IPS-11a (cell line): Measurements from ENCODE around the gene TRA2B.

Experiments used
- H3K4me3 ChIP-seq: one replicate; pipeline ENCODE4 v1.5.1; 2013; ENCODE audit warnings: low read depth, low read length, control low read depth

Gene TRA2B

DNA sequence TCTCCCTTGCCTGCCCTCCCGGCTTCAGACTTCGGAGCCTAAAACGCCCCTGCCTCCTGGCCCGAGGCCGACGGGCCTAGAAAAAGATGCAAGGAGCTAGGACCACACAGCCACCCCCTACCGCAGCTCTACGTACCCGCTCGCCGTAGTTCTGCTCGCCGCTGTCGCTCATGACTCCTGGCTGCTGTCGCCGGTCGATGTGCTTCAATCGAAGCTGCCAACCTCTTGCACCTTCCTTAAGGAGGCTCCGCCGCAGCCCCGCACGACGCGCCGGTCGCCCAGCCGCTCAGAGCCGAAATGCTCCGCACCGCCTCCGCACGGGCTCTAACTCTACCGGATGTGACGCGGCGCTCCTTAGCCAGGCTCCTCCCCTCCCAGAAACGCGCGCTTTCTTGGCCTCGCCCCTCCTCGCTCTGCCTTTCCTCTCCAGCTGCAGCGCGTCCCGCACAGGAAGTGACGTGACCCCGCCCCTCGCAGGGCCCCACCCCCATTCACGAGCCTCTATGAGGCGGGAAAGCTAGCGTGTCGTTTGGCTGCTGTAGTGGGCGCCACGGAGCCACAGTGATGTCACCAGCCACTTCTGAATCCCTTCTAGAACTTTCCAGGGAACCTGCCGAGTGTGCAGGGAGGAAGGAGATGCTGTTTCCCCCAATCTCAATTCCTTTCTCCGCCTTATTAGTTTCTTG, at the start of gene TRA2B:
Gene TRA2B, minus strand, starts transcription at position 326 of the 686 bp plus-strand sequence. Its CDS starts 154 bp downstream, at position 172.
- H3K4me3 ChIP-seq, result peak within 1 kb of the TSS; percentile 100

DNA sequence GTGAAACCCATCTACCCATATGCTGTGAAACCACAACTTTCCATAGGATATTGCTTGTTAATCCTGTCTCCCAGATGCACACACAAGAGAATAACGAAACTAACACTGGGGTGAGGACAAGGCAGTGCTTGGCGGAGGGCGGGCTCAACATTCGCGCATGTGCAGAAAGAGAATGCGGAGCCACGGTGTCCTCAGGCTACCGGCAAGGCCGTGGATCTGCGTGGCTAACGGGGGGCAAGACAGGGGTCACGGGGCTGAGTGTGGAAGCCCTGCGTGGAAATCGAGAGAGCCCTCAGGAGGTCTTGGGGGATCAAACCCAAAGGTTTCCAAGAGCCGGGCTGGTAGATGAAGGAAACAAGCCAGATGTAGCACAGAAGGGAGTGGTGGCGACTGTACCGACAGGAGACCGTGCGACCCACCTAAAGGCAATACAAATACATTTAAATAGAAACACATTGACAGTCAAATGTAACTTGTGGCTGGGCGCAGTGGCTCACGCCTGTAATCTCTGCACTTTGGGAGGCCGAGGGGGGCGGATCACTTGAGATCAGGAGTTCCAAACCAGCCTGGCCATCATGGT, 48.5 kb upstream of the TRA2B start:
- no peak overlapping the region for H3K4me3 ChIP-seq

DNA sequence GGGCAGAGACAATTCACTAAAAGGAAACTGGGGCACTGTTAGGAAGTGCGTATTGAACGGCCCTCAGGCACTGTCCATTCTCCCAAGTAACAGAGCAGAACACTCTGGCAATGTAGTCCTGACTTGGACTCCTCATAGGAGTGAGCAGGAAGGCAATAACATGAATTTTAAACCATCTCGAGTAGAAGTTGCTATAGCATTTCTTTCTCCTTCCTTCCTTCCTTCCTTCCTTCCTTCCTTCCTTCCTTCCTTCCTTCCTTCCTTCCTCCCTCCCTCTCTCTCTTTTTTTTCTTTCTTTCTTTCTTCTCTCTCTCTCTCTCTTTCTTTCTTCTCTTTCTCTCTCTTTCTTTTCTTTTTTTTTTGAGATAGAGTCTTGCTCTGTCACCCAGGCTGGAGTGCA, 46.4 kb upstream of the TRA2B start:
- no peak overlapping the region for H3K4me3 ChIP-seq

DNA sequence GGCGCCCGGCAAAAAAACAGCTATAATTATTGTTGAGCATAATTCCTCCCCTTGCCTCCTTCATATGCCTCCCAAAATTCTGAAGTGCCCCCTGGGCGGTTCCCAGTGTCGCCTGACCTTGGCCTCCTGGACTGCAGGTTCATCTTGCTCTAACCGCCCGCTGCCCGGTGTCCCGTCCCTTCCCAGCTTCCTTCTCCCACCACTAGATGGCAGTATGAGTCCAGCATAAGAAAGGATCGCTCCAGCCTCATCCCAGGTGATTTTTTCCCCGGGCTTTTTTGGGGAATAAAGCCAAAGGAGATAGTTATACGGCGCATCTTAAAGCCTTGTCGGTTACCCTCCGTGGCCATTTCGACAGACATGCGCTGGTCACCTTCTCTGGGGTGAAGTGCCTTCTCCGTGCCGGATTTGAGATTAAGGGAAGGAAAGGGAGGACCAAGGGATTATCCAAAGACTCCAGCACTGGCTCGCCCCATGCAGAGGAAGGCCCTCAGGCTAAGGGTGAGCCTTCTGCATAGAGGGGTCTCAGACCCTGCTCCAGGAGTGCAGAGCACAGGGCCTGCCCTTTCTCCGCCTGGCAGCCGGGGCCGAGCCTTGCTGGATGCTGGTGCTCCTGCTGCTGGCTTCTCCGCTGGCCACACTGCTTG, 45.8 kb upstream of the TRA2B start:
- no peak overlapping the region for H3K4me3 ChIP-seq

DNA sequence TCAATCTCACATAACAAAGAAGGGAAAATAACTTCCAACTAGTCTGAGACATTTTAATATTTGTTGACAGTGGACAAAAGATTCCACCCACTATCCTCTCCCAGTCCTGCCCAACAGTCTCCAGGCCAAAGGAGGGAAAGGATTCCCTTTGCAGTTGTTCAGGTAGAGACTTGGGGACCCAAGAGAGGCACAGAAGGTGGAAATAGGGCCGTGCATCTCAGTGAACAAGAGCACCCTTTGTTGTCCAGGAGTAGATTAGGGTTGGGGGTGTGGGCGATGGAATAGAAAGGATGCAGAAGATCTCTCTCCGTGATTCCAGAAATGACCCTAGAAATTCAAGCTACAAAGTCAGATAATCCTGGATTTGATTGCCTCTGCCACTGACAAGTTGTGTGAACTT, 44.8 kb upstream of the TRA2B start:
- no peak overlapping the region for H3K4me3 ChIP-seq

DNA sequence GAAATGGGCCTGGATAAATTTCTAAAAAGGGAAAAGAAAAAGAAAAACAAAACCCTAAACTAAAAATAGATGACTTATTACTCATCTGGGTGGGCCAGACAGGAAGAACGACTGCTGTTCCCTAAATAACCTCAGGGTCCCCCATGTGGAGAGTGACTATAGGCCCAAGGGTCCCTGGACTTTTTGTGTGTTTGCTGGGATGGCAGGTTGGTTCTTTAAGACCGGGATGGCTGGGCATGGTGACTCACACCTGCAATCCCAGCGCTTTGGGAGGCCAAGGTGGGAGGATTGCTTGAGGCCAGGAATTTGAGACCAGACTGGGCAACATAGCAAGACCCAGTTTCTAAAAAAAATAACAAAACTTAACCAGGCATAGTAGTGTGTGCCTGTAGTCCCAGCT, 43.8 kb upstream of the TRA2B start:
- H3K4me3 ChIP-seq, result no peak overlapping the region

DNA sequence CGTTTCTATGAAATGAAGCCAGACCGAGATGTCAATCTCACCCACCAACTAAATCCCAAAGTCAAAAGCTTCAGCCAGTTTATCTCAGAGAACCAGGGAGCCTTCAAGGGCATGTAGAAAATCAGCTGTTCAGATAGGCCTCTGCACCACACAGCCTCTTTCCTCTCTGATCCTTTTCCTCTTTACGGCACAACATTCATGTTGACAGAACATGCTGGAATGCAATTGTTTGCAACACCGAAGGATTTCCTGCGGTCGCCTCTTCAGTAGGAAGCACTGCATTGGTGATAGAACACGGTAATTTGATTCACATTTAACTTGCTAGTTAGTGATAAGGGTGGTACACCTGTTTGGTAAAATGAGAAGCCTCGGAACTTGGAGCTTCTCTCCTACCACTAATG, 41.9 kb upstream of the TRA2B start:
- H3K4me3 ChIP-seq, result no peak overlapping the region

DNA sequence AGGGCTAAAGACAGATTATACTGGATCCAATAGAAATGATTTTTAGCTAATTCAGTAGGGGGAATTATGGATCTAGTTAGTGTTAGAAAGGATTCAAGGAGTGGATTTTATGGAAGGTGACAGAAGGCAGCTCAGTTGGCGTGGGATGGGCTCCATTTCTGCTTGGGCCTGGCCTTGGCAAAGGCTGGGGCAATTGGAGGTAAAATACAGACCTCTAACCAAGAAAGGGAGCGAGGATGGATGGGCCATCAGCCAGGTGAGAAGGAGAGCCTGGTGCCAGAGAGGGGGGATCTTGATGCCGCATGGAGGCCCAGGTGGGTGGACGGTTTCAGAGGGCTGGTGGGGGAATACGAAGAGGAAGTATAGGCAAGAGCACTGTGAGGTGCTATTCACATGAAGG, 40.7 kb upstream of the TRA2B start:
- no peak overlapping the region for H3K4me3 ChIP-seq

DNA sequence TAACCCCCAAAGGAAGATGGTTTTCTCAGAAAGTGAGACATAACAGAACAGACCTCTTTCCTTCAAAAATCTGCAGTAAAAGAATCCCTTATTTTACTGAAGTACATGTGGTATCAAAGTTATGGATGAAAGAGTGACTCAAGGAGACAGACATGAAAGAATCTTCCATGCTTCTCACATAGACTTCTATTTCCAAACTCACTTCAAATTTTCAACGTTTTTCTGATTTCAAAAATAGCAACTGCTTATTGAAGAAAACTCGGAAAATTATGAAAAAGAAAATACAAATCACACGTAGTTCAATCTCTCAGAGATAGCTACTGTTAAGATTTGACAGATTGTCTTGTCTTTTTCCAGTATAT, 39.8 kb upstream of the TRA2B start:
- H3K4me3 ChIP-seq, result no peak overlapping the region

DNA sequence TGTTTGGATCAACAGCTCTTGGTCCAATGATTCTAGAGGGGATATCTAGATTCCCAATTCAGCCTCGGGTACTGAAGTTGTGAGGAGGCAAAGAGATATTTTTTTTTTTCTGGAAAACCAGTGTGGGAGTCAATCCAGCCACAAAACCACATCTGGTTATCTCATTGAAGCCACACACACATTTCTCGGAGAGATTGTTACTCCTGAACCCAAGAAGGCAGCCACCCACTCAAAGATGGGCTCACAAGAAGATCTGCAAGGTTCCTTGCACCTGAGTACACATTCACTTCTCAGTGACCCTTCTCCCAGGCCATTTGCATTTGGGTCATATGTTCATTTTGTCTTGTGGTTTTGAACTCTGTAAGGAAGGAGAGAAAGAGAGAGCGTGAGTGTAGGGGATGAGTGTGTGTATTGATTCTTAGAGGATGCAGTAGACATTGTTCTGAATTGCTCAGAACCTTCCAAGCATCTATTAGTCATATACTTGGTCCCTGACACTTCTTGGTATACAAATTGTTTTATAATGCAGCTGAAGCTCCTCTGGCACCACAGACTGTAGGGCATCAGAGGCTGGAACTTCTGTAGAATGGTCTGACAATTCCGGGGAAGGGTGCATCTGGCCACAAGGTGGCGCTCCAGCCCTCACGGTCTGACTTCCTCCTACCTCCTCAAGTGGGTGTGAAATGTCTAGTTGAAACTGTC, 39.3 kb upstream of the TRA2B start:
- H3K4me3 ChIP-seq, result no peak overlapping the region

DNA sequence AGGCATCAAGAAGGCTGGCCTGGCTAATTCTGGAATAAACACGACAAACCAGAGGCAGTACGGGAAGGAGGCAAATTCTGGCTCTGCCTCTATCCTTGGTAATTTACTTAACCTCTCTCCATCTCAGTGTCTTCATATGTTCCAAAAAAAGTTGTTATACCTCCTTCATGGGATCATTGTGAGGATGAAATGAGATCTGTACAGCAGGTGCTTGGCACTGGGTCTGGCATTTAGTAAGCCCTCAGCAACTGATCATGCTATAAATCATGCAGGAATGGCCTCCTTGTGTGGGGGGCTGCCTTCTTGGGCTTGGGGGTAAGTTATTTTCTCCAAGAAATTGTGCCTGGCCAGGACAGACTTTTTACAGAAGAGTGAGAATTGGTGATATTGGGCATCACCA, 38.3 kb upstream of the TRA2B start:
- no peak overlapping the region for H3K4me3 ChIP-seq

DNA sequence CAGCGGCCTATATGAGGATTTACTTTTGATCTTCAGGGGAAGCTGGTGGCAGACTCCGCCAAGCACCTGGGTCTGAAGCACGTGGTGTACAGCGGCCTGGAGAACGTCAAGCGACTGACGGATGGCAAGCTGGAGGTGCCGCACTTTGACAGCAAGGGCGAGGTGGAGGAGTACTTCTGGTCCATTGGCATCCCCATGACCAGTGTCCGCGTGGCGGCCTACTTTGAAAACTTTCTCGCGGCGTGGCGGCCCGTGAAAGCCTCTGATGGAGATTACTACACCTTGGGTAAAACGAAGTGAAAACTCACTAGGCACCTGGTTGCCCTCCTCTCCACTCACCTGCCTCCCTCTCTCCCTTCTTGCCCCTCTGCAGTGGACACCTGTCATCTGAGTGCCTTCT, 33.8 kb upstream of the TRA2B start:
- no peak overlapping the region for H3K4me3 ChIP-seq

DNA sequence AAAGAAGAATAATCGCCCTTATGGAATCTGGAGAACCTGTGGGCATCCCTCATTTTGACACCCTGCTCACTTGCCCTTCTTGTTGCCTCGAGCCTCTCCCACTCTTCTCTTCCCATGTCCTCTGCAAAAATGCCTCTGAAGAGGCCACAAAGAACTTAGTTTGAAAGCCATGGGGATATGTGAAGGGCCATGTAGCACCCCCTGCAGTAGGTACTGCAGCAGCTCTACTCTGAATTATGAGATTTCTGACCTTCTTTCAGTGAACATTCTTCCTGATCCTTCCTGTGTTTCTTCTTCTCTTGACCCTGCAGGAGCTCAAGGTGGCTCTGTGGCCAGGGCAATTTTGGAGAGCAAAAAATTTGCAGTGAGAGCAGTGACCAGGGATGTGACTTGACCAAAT, 30.4 kb upstream of the TRA2B start:
- H3K4me3 ChIP-seq, result no peak overlapping the region

DNA sequence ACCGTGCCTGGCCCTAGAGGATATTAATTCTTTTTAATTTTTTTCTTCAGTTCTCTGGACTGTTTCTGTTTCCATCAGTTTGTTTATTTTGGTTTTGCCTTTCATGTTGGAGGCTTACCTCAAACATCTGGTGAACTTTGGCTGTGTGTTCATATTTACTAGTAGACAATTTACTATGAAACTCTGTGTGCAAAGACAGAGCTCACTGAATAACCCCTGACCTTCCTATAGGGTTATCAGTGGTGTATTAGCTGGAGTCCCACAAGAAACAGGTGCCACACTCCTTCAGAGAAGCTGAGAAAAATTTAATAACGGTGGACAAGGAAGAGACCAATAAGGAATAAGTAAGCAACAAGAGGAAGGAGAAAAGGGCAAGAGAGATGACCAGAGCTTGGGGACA, 28.8 kb upstream of the TRA2B start:
- no peak overlapping the region for H3K4me3 ChIP-seq

DNA sequence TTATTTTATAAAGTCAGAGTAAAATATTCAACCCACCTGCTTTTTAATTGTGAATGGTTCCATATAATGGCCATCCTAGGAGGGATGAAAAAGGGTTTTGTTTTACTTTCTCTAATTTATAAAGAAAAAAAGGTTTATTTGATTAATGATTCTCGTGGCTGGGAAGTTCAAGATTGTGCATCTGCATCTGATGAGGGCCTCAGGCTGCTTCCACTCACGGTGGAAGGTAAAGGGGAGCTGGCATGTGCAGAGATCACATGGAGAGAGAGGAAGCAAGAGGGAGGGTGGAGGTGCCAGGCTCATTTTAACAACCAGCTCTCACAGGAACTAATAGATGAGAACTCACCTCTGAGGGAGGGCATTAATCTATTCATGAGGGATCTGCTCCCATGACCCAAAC, 27.7 kb upstream of the TRA2B start:
- H3K4me3 ChIP-seq, result no peak overlapping the region

DNA sequence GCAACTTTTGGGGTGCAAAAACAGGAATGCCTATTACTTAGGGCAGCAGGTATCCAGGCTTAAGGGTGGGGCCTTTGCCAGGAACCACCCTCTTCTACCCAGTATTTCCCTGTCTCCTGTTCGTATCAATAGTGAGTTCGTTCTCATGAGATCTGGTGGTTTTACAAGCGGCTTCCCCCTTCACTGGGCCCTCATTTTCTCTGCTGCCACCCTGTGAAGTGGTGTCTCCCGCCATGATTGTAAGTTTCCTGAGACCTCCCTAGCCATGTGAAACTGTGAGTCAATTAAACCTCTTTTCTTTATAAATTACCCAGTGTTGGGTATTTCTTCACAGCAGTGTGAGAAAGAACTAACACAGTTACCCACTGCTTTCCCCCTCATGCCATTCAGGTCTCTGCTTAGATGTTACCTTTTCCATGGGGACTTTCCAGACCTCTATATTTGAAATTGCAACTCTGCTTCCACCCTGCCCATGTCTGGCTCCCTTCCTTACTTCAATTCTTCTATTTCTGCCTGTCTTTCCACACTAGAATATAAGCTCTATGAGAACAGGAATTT, 23.9 kb upstream of the TRA2B start:
- H3K4me3 ChIP-seq, result no peak overlapping the region

DNA sequence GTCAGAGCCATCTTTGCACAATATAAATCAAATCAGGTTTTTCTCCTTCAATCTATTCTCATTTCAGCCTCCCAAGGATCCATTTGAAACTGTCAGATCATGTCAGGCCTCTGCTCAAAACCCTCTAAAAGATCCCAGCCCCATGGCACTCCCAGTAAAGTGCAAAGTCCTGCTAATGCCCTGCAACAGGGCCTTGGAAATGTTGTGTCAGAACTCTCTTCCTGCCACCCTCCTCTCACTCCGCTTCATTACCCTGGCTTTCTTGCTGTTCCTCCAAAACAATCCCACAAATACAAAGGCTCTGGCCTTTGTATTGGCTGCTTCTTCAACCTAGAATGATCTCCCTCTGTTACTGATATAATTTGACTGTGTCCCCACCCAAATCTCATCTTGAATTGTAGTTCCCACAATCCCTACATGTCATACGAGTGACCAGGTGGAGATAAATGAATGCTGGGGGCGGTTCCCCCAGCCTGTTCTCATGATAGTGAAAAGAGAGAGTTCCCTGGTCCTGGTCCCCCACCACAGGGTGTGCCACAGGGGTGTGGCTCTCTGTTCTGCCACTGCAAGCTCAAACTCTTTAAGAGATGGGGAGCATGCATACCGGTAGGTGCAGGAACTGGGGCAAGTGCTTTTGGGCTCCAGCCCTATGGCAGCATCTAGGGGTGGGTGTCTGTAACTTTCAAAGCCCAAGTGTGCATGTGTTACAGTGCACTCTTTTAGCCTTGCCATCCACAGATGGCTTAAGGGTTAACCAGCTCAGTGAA, 22.9 kb upstream of the TRA2B start:
- no peak overlapping the region for H3K4me3 ChIP-seq

DNA sequence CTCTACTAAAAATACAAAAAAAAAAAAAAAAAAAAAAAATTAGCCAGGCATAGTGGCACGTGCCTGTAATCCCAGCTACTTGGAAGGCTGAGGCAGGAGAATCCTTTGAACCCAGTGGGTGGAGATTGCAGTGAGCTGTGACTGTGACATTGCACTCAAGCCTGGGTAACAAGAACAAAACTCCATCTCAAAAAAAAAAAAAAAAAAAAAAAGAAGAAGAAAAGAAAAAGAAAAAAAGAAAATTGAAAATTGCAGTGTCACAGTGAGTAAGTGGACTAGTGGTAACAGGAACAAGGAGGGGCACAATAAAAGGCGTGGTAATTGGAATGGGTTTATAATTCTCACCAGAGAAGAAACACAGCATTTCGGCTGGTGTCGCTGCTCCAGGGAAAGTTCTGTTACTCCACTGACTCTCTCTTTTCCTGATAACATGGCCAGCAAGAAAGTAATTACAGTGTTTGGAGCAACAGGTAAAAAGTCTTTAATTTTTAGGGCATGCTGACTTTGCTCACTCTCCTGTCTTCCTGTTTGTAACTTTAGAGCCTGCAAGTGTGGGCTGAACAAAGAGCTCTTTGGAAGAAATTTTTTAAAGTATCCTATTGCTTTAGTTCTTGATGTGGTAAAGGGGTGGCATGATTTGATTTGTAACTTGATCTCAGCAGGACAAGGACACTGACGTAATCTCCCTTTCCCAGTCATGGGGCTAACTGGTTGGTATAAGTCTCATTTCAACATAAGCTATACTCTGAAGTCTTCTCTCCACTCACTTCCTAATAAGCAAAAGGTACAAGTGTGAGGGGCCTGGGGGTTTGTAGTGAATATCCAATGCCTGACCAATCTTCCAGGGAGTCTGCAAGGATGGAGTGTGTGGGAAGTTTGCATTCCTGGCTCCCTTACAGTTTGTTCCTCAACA, 22.1 kb upstream of the TRA2B start:
- no peak overlapping the region for H3K4me3 ChIP-seq

DNA sequence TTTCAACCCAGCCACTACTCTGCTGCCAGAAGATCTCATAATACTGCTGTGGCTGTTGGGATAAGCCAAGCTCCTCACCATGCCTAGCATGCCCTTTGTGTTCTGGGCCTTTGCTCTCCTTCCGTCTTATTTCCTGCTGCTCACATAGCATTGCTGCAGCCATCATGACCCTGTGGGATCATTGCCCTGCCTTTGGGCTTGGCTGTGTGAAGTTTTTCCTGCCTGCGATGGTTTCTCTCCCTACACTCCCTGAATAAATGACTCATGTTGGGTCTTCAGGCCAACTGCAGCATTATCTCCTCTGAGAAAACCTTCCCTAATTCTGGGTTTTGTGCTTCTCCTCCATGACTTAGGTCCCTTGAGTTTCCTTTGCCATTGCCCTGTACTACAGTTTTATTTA, 20.8 kb upstream of the TRA2B start:
- no peak overlapping the region for H3K4me3 ChIP-seq

DNA sequence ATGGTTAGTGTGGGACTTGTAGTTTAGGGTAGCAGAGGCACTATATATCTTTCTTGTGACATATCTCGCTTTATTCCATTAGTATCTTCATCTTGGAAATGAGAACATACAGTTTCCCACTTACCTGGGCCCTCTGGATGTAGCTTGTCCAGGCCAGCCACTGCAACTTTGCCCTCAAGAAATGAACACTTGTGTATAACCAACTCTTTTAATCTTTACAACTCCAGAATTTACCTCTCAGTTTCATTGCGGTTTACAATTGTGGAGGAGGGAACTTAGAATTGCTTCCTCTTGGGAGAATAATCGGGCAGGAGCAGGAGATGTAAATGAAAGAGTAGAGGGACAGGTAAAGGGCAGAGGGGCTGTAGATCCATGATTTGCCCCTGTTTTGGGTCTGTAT, 18.4 kb upstream of the TRA2B start:
- H3K4me3 ChIP-seq, result no peak overlapping the region
